NCI-H748 (cell line): Measurements from ENCODE around the gene ACCSL.

ENCODE experiments used
- DNase-seq: peaks from one replicate; lab custom pipeline; 2025; ENCODE audit not compliant: unreplicated experiment; lab: John Stamatoyannopoulos, UW

ACCSL gene

GRCh38 chr11:44095506-44096359, 48.0 kb downstream of the ACCSL start, which contains the start of gene EXT2:
Gene EXT2, plus strand, starts transcription at chr11:44095678. Its CDS starts 12,035 bp downstream, at chr11:44107713.
- peak; percentile 85 for DNase-seq

- peak; percentile 34 for DNase-seq
Measured at GRCh38 chr11:44096360-44097185, 48.8 kb downstream of the ACCSL start.

- no peak for DNase-seq
Measured at GRCh38 chr11:44097821-44098220, 50.0 kb downstream of the ACCSL start.

- no peak for DNase-seq
Measured at GRCh38 chr11:44101098-44101497, 53.3 kb downstream of the ACCSL start.

- no peak for DNase-seq
Measured at GRCh38 chr11:44104481-44105294, 56.9 kb downstream of the ACCSL start.

- DNase-seq: no peak
Measured at GRCh38 chr11:44108260-44108659, 60.5 kb downstream of the ACCSL start.
